SU-DHL-6 (cell line): ENCODE measurements around the gene C19orf85.

Source experiments
- CTCF ChIP-seq: fragments of 200-600 bp; sonication (generic); IDR thresholded peaks from one replicate; pipeline ENCODE4 v1.5.1; 2017; ENCODE audit warnings: antibody characterized with exemption, mild to moderate bottlenecking, low read length, moderate library complexity; ENCODE audit not compliant: insufficient read depth, poor library complexity, severe bottlenecking
- EZH2phosphoT487 ChIP-seq: fragments of 200-600 bp; sonication (generic), shearing (Covaris generic); conservative IDR thresholded peaks from 2 replicates; pipeline ENCODE4 v1.6.1; 2018; ENCODE audit warnings: mild to moderate bottlenecking, antibody characterized with exemption, low read length, moderate library complexity, mixed read lengths

GRCh38 chr19:55493052-55493644 is 28.6 kb upstream of the C19orf85 start:
- TF ChIP-seq CTCF (no peak), EZH2phosphoT487 (no peak)
